Keratinocyte (primary cell): Measurements from ENCODE around the gene CCDC137. TPM values are rescaled to one million over a fixed set of nuclear protein-coding genes. Genes with fewer than 3 reads are reported as not detected.

Experiments
- DNase-seq: peaks from one replicate; pipeline ENCODE4 v3.0.0-alpha.2; 2011; ENCODE audit warnings: low read depth, missing footprints, low spot score
- FAIRE-seq: peaks from 2 replicates; lab custom pipeline; 2011; peaks lifted over from hg19 to GRCh38; lab: Jason Lieb, UNC
- H2AFZ ChIP-seq: 2 replicates; pipeline ENCODE4 v1.6.0; 2012; ENCODE audit warnings: low read length, control low read depth, inconsistent platforms; ENCODE audit not compliant: control insufficient read depth
- H3K27ac ChIP-seq: 2 replicates; pipeline ENCODE4 v1.5.1; 2011; ENCODE audit warnings: low read length; ENCODE audit not compliant: control insufficient read depth, insufficient read depth
- H3K27me3 ChIP-seq: 3 replicates; pipeline ENCODE4 v1.6.0; 2011; ENCODE audit warnings: low read length; ENCODE audit not compliant: control insufficient read depth, insufficient read depth; ENCODE audit errors: extremely low read depth
- H3K36me3 ChIP-seq, 2 experiments: 2 replicates in 1 of 2; 3 replicates in 1 of 2; pipeline ENCODE4 v1.5.1; 2011; ENCODE audit warnings: low read length in 2 of 2, mild to moderate bottlenecking in 1 of 2; ENCODE audit not compliant: control insufficient read depth in 2 of 2, insufficient read depth in 2 of 2; ENCODE audit errors: extremely low read depth in 1 of 2
- H3K4me1 ChIP-seq: 3 replicates; pipeline ENCODE4 v1.5.1; 2011; ENCODE audit warnings: low read length; ENCODE audit not compliant: control insufficient read depth, insufficient read depth; ENCODE audit errors: extremely low read depth
- H3K4me2 ChIP-seq: 3 replicates; pipeline ENCODE4 v1.6.0; 2011; ENCODE audit warnings: low read depth, low read length; ENCODE audit not compliant: control insufficient read depth, insufficient read depth; ENCODE audit errors: extremely low read depth
- H3K4me3 ChIP-seq, 3 experiments: fragments of 200-600 bp in 1 of 3; sonication (generic) in 1 of 3; 2 replicates in 2 of 3; 3 replicates in 1 of 3; pipeline ENCODE4 v1.5.1; 2011 to 2016; ENCODE audit warnings: low read length in 3 of 3, mild to moderate bottlenecking in 3 of 3, control low read depth in 2 of 3, inconsistent platforms in 1 of 3, low read depth in 1 of 3, mixed read lengths in 1 of 3, mixed run types in 1 of 3, moderate library complexity in 1 of 3; ENCODE audit not compliant: control insufficient read depth in 2 of 3, insufficient read depth in 2 of 3; ENCODE audit errors: extremely low read depth in 1 of 3
- H3K79me2 ChIP-seq: 2 replicates; pipeline ENCODE4 v1.6.0; 2012; ENCODE audit warnings: low read length; ENCODE audit not compliant: control insufficient read depth, insufficient read depth
- H3K9ac ChIP-seq: 3 replicates; pipeline ENCODE4 v1.6.0; 2011; ENCODE audit warnings: low read length; ENCODE audit not compliant: control insufficient read depth, insufficient read depth; ENCODE audit errors: extremely low read depth
- H3K9me1 ChIP-seq: 3 replicates; pipeline ENCODE4 v1.6.0; 2011; ENCODE audit warnings: low read length; ENCODE audit not compliant: control insufficient read depth, insufficient read depth; ENCODE audit errors: extremely low read depth
- H3K9me3 ChIP-seq: 2 replicates; pipeline ENCODE4 v1.5.1; 2012; ENCODE audit warnings: low read depth, low read length; ENCODE audit not compliant: control insufficient read depth
- H4K20me1 ChIP-seq: 3 replicates; pipeline ENCODE4 v1.6.0; 2011; ENCODE audit warnings: low read length; ENCODE audit not compliant: control insufficient read depth, insufficient read depth; ENCODE audit errors: extremely low read depth
- CTCF ChIP-seq, 3 experiments: IDR thresholded peaks in 1 of 3; conservative IDR thresholded peaks in 1 of 3; optimal IDR thresholded peaks in 1 of 3; 2 replicates in 2 of 3; 3 replicates in 1 of 3; pipeline versions ENCODE3 to v1.5.1; 2011; ENCODE audit warnings: low read length in 3 of 3, mild to moderate bottlenecking in 3 of 3, moderate library complexity in 2 of 3, control low read depth in 1 of 3, inconsistent platforms in 1 of 3; ENCODE audit not compliant: insufficient read depth in 2 of 3; ENCODE audit errors: extremely low read depth in 1 of 3
- EZH2 ChIP-seq: IDR thresholded peaks from one replicate; pipeline ENCODE4 v1.6.1; 2012; ENCODE audit warnings: inconsistent platforms, mild to moderate bottlenecking, low read length, moderate library complexity
- dilution Hi-C: fragments of 300-500 bp; cut with MboI; formaldehyde crosslinking; loops from one replicate; pipeline ENCODE4 v1.7.0; 2020; ENCODE audit warnings: low sequenced_read_pairs; ENCODE audit not compliant: extremely low pct_ligation_motif_present
- polyA plus RNA-seq, 5 experiments: library from polyadenylated mRNA; depleted of rRNA in 3 of 5; stranded (reverse) in 3 of 5; stranded (forward) in 1 of 5; unstranded in 1 of 5; fragments of >200 nt; gene quantifications; 1 replicate in 1 of 5; 2 replicates in 3 of 5; 3 replicates in 1 of 5; pipeline versions ENCODE4 v1.2.1 to v1.2.3, GENCODE V29; 2011 to 2012; ENCODE audit warnings: missing spikeins in 2 of 5, low read depth in 1 of 5, low replicate concordance in 1 of 5

The CCDC137 gene
- polyA plus RNA-seq, 1 donor (not counting 4 experiments of a cell fraction or from before 2014, with no cell fraction given): 15.4 TPM

- Histone ChIP-seq H3K9me1 (no peaks in the 10 kb centered on the region), H2AFZ (no peak overlapping the region), H3K27ac (no peak overlapping the region), H3K9ac (no peak overlapping the region), H3K9me3 (no peaks in the 10 kb centered on the region), H3K36me3 (no peaks in the 10 kb centered on the region), H4K20me1 (no peaks in the 10 kb centered on the region), H3K4me2 (no peak overlapping the region), H3K27me3 (no peaks in the 10 kb centered on the region), H3K79me2 (no peaks in the 10 kb centered on the region), H3K4me3 (no peak overlapping the region), H3K4me1 (peaks cover 9% of the 10 kb centered on the region)
- dilution Hi-C loops: no loop called here
- FAIRE-seq (no peak), DNase-seq (no peak)
- TF ChIP-seq CTCF (optimal IDR thresholded peaks at IDR 0.05 in 1 of 3, IDR thresholded peaks at IDR 0.05 in 1 of 3, conservative IDR thresholded peaks at IDR 0.05 in 1 of 3; ENCODE audit: extremely low read depth in 1 of 3, insufficient read depth in 2 of 3, low read length in 3 of 3): no peak
- no peak for TF ChIP-seq EZH2
Observed at GRCh38 chr17:81655378-81656117, 11.0 kb upstream of the CCDC137 start.

GRCh38 chr17:81656118-81656743 lies 10.3 kb upstream of the CCDC137 start, which contains the start of gene PDE6G:
Gene PDE6G, minus strand, starts transcription at chr17:81656542. Its CDS starts 3,237 bp downstream, at chr17:81653305.
- Histone ChIP-seq H3K9ac (no peak within 1 kb of the TSS), H3K27ac (no peak within 1 kb of the TSS), H3K9me3 (no peaks in the 10 kb centered on the region), H4K20me1 (no peaks in the 10 kb centered on the region), H3K4me1 (peaks cover 9% of the 10 kb centered on the region), H2AFZ (no peak within 1 kb of the TSS), H3K4me2 (no peak within 1 kb of the TSS), H3K9me1 (no peaks in the 10 kb centered on the region), H3K36me3 (no peaks in the 10 kb centered on the region), H3K4me3 (no peak within 1 kb of the TSS), H3K27me3 (no peaks in the 10 kb centered on the region), H3K79me2 (no peaks in the 10 kb centered on the region)
- DNase-seq: no peak
- dilution Hi-C loops: no loop called here
- FAIRE-seq: no peak
- TF ChIP-seq CTCF (optimal IDR thresholded peaks at IDR 0.05 in 1 of 3, IDR thresholded peaks at IDR 0.05 in 1 of 3, conservative IDR thresholded peaks at IDR 0.05 in 1 of 3; ENCODE audit: extremely low read depth in 1 of 3, insufficient read depth in 2 of 3, low read length in 3 of 3) (no peak), EZH2 (no peak)
